Prostate gland (tissue), 2 donors: ENCODE measurements around the gene PRKD3. TPM values are rescaled to one million over a fixed set of nuclear protein-coding genes. Genes with fewer than 3 reads are reported as not detected.

Experiments
- DNase-seq: peaks from one replicate; pipeline ENCODE4 v3.0.0-alpha.2; 2019; ENCODE audit warnings: low spot score
- H3K27ac ChIP-seq, 2 donors: fragments of 200-600 bp; sonication (generic); 2 replicates each; pipeline ENCODE4 v1.5.1; 2017 to 2019
- H3K27me3 ChIP-seq: fragments of 200-600 bp; sonication (generic); replicated peaks from 2 replicates; pipeline ENCODE4 v1.5.1; 2019; ENCODE audit not compliant: insufficient read depth
- H3K36me3 ChIP-seq, 2 donors: fragments of 200-600 bp; sonication (generic); 1 replicate in 1 of 2; 2 replicates in 1 of 2; pipeline versions ENCODE4 v1.5.1 to v1.8.1; 2017 to 2019
- H3K4me1 ChIP-seq: fragments of 200-600 bp; sonication (generic); replicated peaks from 2 replicates; pipeline ENCODE4 v1.5.1; 2019
- H3K4me3 ChIP-seq, 2 donors: fragments of 200-600 bp; sonication (generic); 2 replicates each; pipeline ENCODE4 v1.5.1; 2017 to 2019
- H3K9me3 ChIP-seq: fragments of 200-600 bp; sonication (generic); 2 replicates; pipeline ENCODE4 v1.5.1; 2017
- CTCF ChIP-seq, 4 experiments: fragments of 200-600 bp in 2 of 4; fragments of 450-650 bp in 2 of 4; sonication (generic) in 2 of 4; IDR thresholded peaks; 1 replicate in 3 of 4; 2 replicates in 1 of 4; pipeline ENCODE4 v1.5.1; 2016 to 2019; ENCODE audit warnings: antibody characterized with exemption in 4 of 4, mild to moderate bottlenecking in 2 of 4, moderate library complexity in 2 of 4
- POLR2A ChIP-seq: fragments of 450-650 bp; IDR thresholded peaks from one replicate; pipeline ENCODE4 v1.6.1; 2016; ENCODE audit warnings: antibody characterized with exemption, mild to moderate bottlenecking
- POLR2AphosphoS5 ChIP-seq: sonication (generic); formaldehyde crosslinking; IDR thresholded peaks from one replicate; pipeline ENCODE4 v1.6.1; 2017; ENCODE audit warnings: antibody characterized with exemption
- WGBS: methylation state at CpG from one replicate; pipeline ENCODE4 v1.1.5; 2018; 5-methylcytosine and 5-hydroxymethylcytosine counted together
- intact Hi-C: fragments of 100-400 bp; cut with DNase I; formaldehyde crosslinking; loops from one replicate; pipeline ENCODE4 v1.14.2; 2022
- total RNA-seq, 2 donors: library from RNA; depleted of rRNA; stranded (reverse); fragments of >200 nt; gene quantifications; one replicate each; pipeline ENCODE4 v1.1.0, GENCODE V29; 2016

The PRKD3 gene
- total RNA-seq, 2 donors from 2014 or later = 20.3 to 41.4 TPM

- Histone ChIP-seq H3K4me3 (no peak overlapping the region), H3K9me3 (no peaks in the 10 kb centered on the region), H3K36me3 (no peaks in the 10 kb centered on the region), H3K27me3 (no peaks in the 10 kb centered on the region), H3K27ac (no peak overlapping the region), H3K4me1 (no peaks in the 10 kb centered on the region)
- WGBS = 73% methylated on average over 4 of the region's 4 CpGs
- DNase-seq = no peak
- intact Hi-C loops = no loop called here
- TF ChIP-seq POLR2A (no peak), POLR2AphosphoS5 (no peak), CTCF (IDR thresholded peaks at IDR 0.05) (no peak)
These were observed 42.1 kb upstream of the PRKD3 start for GRCh38 chr2:37366773-37367172.

- Histone ChIP-seq H3K36me3 (no peaks in the 10 kb centered on the region), H3K4me1 (no peaks in the 10 kb centered on the region), H3K9me3 (no peaks in the 10 kb centered on the region), H3K4me3 (no peak overlapping the region), H3K27me3 (no peaks in the 10 kb centered on the region), H3K27ac (no peak overlapping the region)
- no peak for TF ChIP-seq CTCF (IDR thresholded peaks at IDR 0.05)
- no peak for TF ChIP-seq POLR2A
- no peak for TF ChIP-seq POLR2AphosphoS5
- intact Hi-C loops = no loop called here
- DNase-seq = no peak
- WGBS = 87% methylated on average over 2 of the region's 2 CpGs
These were observed 41.0 kb upstream of the PRKD3 start for GRCh38 chr2:37365669-37366068.

- TF ChIP-seq POLR2A (no peak), CTCF (IDR thresholded peaks at IDR 0.05) (no peak), POLR2AphosphoS5 (no peak)
- no peaks in the 10 kb centered on the region for H3K4me1 ChIP-seq
- no peaks in the 10 kb centered on the region for H3K27me3 ChIP-seq
- H3K4me3 ChIP-seq = no peak overlapping the region
- no peaks in the 10 kb centered on the region for H3K9me3 ChIP-seq
- WGBS = 83% methylated on average over 6 of the region's 6 CpGs
- no peak for DNase-seq
- intact Hi-C loops = no loop called here
- no peak overlapping the region for H3K27ac ChIP-seq
- H3K36me3 ChIP-seq = no peaks in the 10 kb centered on the region
These were observed 39.7 kb upstream of the PRKD3 start for GRCh38 chr2:37364351-37364750.

- no peak overlapping the region for H3K4me3 ChIP-seq
- 58% methylated on average over 9 of the region's 9 CpGs for WGBS
These were observed 37.5 kb upstream of the PRKD3 start for GRCh38 chr2:37361994-37362698.

More at GRCh38 chr2:37361994-37362698, 37.5 kb upstream of the PRKD3 start:
- no peaks in the 10 kb centered on the region for H3K27me3 ChIP-seq
- H3K27ac ChIP-seq = no peak overlapping the region
- H3K4me1 ChIP-seq = no peaks in the 10 kb centered on the region
- TF ChIP-seq POLR2AphosphoS5 (no peak), POLR2A (no peak), CTCF (IDR thresholded peaks at IDR 0.05) (no peak)
- intact Hi-C loops = no loop called here
- peak; percentile 11 for DNase-seq
- no peaks in the 10 kb centered on the region for H3K36me3 ChIP-seq
- no peaks in the 10 kb centered on the region for H3K9me3 ChIP-seq
